ENCODE measurements around the gene CFI.

Gene CFI

DNA sequence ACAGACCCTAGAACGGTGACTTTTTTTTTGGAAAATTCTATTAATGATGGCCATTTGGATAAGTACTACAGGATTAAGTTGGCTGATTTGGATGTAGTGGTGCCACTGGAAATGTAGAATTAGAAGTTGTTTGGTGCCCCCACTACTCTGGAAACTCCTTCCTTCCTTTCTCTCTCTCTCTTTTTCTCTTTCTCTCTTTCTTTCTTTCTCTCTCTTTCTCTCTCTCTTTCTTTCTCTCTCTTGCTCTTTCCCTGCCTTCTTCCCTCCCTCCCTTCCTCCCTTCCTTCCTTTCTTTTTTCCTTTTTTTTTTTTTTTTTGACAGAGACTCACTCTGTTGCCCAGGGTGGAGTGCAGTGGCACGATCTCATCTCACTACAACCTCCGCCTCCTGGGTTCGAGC, 16.5 kb upstream of the CFI start:
- H3K4me1 ChIP-seq (ENCODE audit: control insufficient read depth, insufficient read depth, low read length): 0 out of 2 replicates have a peak, but pooled peaks cover 6% of the 10 kb centered on the region
- peaks cover 61% of the 10 kb centered on the region for H3K36me3 ChIP-seq (ENCODE audit: control insufficient read depth, insufficient read depth, low read length)
- H3K27ac ChIP-seq (ENCODE audit: low read depth, low read length): no peak overlapping the region
- no peak overlapping the region for H3K9ac ChIP-seq (ENCODE audit: low read length)
- no peaks in the 10 kb centered on the region for H3K27me3 ChIP-seq (ENCODE audit: control insufficient read depth, insufficient read depth, low read length)
- no peak overlapping the region for H3K4me3 ChIP-seq (ENCODE audit: low read depth, low read length)
- no peaks in the 10 kb centered on the region for H3K9me3 ChIP-seq (ENCODE audit: control insufficient read depth, insufficient read depth, low read depth, low read length)

- H3K27me3 ChIP-seq (ENCODE audit: control insufficient read depth, insufficient read depth, low read length): no peaks in the 10 kb centered on the region
- peak overlapping the region; percentile 83 for H3K4me3 ChIP-seq (ENCODE audit: low read depth, low read length)
- H3K27ac ChIP-seq (ENCODE audit: low read depth, low read length): no peak overlapping the region
- H3K4me1 ChIP-seq (ENCODE audit: control insufficient read depth, insufficient read depth, low read length): 0 out of 2 replicates have a peak, but pooled peaks cover 6% of the 10 kb centered on the region
- H3K9ac ChIP-seq (ENCODE audit: low read length): peak overlapping the region; percentile 93
- peaks cover 48% of the 10 kb centered on the region for H3K36me3 ChIP-seq (ENCODE audit: control insufficient read depth, insufficient read depth, low read length)
- H3K9me3 ChIP-seq (ENCODE audit: control insufficient read depth, insufficient read depth, low read depth, low read length): no peaks in the 10 kb centered on the region
Observed at GRCh38 chr4:109816894-109817293, 15.1 kb upstream of the CFI start.

DNA sequence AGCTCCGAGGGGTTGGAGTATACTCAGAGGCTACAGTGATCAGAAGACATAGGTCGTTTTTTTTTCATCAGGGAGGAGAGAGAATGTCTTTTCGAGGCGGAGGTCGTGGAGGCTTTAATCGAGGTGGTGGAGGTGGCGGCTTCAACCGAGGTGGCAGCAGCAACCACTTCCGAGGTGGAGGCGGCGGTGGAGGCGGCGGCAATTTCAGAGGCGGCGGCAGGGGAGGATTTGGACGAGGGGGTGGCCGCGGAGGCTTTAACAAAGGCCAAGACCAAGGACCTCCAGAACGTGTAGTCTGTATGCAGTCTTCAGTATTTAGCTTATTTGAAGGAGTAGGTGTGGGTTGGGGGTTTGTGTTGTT, 14.3 kb upstream of the CFI start:
- peak overlapping the region; percentile 83 for H3K27ac ChIP-seq (ENCODE audit: low read depth, low read length)
- H3K9ac ChIP-seq (ENCODE audit: low read length): peak overlapping the region; percentile 93
- H3K4me3 ChIP-seq (ENCODE audit: low read depth, low read length): peak overlapping the region; percentile 83
- peaks cover 8% of the 10 kb centered on the region for H3K4me1 ChIP-seq (ENCODE audit: control insufficient read depth, insufficient read depth, low read length)
- H3K36me3 ChIP-seq (ENCODE audit: control insufficient read depth, insufficient read depth, low read length): peaks cover 41% of the 10 kb centered on the region
- no peaks in the 10 kb centered on the region for H3K27me3 ChIP-seq (ENCODE audit: control insufficient read depth, insufficient read depth, low read length)
- no peaks in the 10 kb centered on the region for H3K9me3 ChIP-seq (ENCODE audit: control insufficient read depth, insufficient read depth, low read depth, low read length)

DNA sequence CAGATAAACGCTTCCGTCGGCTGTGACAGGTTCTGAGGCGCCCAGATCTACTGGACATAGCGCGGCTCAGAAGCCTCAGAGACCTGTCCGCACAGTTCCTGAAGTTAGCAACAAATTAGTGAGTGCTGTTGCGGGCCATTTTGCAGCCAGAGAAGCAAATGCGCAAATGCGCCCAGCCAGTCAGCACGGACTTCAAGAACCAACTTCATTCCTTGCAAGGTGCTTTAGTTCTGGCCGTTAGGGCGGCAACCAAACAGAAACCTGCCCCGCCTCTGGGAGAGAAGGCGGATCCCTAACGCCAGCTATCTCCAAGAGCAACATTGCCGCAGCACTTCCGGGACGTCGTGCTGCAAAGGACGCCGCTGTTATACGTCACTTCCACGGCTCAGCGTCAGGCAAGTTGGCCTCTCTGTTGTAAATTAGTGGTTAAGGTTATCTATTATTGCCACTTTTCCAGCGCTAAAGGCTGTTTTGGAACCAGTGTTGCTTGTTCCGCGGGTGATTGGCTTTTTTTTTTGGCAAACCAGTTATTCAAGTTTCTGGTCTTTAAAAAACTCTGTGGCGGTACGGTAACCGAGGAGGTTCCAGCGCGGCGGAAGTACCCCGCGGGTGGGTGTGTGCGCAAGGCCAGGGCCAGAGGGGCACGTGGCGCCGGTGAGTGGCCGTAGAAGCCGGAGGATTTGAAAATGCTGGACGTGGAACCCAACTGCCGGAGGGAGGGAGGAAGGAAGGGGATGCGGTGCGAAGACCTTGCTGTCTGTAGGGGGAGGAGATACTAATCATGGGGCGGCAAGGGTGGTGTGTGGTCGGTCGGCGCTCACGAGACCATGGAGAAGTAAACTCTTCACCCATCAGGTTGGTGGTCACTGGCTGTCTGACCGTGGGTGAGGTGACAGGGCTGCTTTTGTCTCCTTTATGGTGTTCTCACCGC, 13.6 kb upstream of the CFI start, which contains the start of gene GAR1:
Gene GAR1 (plus strand): TSS at position 612 of the 931 bp plus-strand sequence. CDS start 403 bp downstream, outside the sequence.
- Histone ChIP-seq H3K4me1 (ENCODE audit: control insufficient read depth, insufficient read depth, low read length) (peaks cover 14% of the 10 kb centered on the region), H3K9ac (ENCODE audit: low read length) (peak within 1 kb of the TSS; percentile 93), H3K27me3 (ENCODE audit: control insufficient read depth, insufficient read depth, low read length) (no peaks in the 10 kb centered on the region), H3K4me3 (ENCODE audit: low read depth, low read length) (peak within 1 kb of the TSS; percentile 83), H3K27ac (ENCODE audit: low read depth, low read length) (peak within 1 kb of the TSS; percentile 83), H3K36me3 (ENCODE audit: control insufficient read depth, insufficient read depth, low read length) (peaks cover 34% of the 10 kb centered on the region), H3K9me3 (ENCODE audit: control insufficient read depth, insufficient read depth, low read depth, low read length) (no peaks in the 10 kb centered on the region)

GRCh38 chr4:109811707-109812106, 9.9 kb upstream of the CFI start:
- Histone ChIP-seq H3K4me3 (ENCODE audit: low read depth, low read length) (no peak overlapping the region), H3K9ac (ENCODE audit: low read length) (no peak overlapping the region), H3K4me1 (ENCODE audit: control insufficient read depth, insufficient read depth, low read length) (peaks cover 16% of the 10 kb centered on the region), H3K27ac (ENCODE audit: low read depth, low read length) (no peak overlapping the region), H3K27me3 (ENCODE audit: control insufficient read depth, insufficient read depth, low read length) (no peaks in the 10 kb centered on the region), H3K36me3 (ENCODE audit: control insufficient read depth, insufficient read depth, low read length) (no peaks in the 10 kb centered on the region), H3K9me3 (ENCODE audit: control insufficient read depth, insufficient read depth, low read depth, low read length) (no peaks in the 10 kb centered on the region)

GRCh38 chr4:109810552-109811387, 9.0 kb upstream of the CFI start:
- no peaks in the 10 kb centered on the region for H3K9me3 ChIP-seq (ENCODE audit: control insufficient read depth, insufficient read depth, low read depth, low read length)
- H3K27ac ChIP-seq (ENCODE audit: low read depth, low read length): no peak overlapping the region
- H3K36me3 ChIP-seq (ENCODE audit: control insufficient read depth, insufficient read depth, low read length): no peaks in the 10 kb centered on the region
- peaks cover 14% of the 10 kb centered on the region for H3K4me1 ChIP-seq (ENCODE audit: control insufficient read depth, insufficient read depth, low read length)
- H3K9ac ChIP-seq (ENCODE audit: low read length): no peak overlapping the region
- no peaks in the 10 kb centered on the region for H3K27me3 ChIP-seq (ENCODE audit: control insufficient read depth, insufficient read depth, low read length)
- H3K4me3 ChIP-seq (ENCODE audit: low read depth, low read length): no peak overlapping the region

- Histone ChIP-seq H3K36me3 (ENCODE audit: control insufficient read depth, insufficient read depth, low read length) (no peaks in the 10 kb centered on the region), H3K27me3 (ENCODE audit: control insufficient read depth, insufficient read depth, low read length) (no peaks in the 10 kb centered on the region), H3K4me3 (ENCODE audit: low read depth, low read length) (no peak overlapping the region)
Observed at GRCh38 chr4:109809655-109810054, 7.9 kb upstream of the CFI start.

DNA sequence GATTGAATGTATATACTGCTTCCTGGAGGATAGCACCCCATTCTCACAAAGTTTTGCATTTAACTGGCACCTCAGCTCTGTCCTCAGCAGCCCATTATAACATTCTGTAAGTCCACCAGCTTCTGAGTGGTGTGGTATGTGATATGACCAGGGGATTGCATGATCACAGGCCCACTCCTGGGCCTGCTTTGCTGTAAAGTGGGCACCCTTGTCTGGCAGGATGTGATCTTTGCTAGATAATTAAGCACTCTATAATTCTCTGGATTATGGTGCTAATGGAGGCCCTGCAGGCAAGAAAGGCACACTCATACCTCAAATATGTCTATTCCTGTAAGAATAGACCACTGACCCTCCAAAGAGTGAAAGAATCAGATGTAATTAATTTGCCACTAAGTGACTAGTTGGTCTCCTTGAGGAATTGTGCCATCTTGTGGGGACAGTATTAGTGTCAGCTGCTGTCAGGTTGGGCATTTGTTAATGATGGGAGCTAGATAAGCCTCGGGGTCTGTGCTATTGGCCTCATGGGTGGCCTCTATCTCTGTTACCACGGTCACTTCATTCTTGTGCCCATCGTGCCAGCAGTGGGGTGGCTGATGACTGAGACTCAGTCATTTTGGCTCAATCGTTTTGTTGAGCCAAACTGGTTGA, 2.2 kb upstream of the CFI start:
- no peaks in the 10 kb centered on the region for H3K36me3 ChIP-seq (ENCODE audit: control insufficient read depth, insufficient read depth, low read length)
- H3K9me3 ChIP-seq (ENCODE audit: control insufficient read depth, insufficient read depth, low read depth, low read length): no peaks in the 10 kb centered on the region
- no peak overlapping the region for H3K4me3 ChIP-seq (ENCODE audit: low read depth, low read length)
- H3K27me3 ChIP-seq (ENCODE audit: control insufficient read depth, insufficient read depth, low read length): no peaks in the 10 kb centered on the region
- no peak overlapping the region for H3K27ac ChIP-seq (ENCODE audit: low read depth, low read length)
- H3K9ac ChIP-seq (ENCODE audit: low read length): no peak overlapping the region
- no peaks in the 10 kb centered on the region for H3K4me1 ChIP-seq (ENCODE audit: control insufficient read depth, insufficient read depth, low read length)

More at GRCh38 chr4:109809655-109810054, 7.9 kb upstream of the CFI start:
- Histone ChIP-seq H3K9ac (ENCODE audit: low read length) (no peak overlapping the region), H3K9me3 (ENCODE audit: control insufficient read depth, insufficient read depth, low read depth, low read length) (no peaks in the 10 kb centered on the region), H3K27ac (ENCODE audit: low read depth, low read length) (no peak overlapping the region), H3K4me1 (ENCODE audit: control insufficient read depth, insufficient read depth, low read length) (peaks cover 14% of the 10 kb centered on the region)

GRCh38 chr4:109801099-109801789, 555 bp downstream of the CFI start:
- Histone ChIP-seq H3K27ac (ENCODE audit: low read depth, low read length) (no peak overlapping the region), H3K4me3 (ENCODE audit: low read depth, low read length) (no peak overlapping the region), H3K9ac (ENCODE audit: low read length) (no peak overlapping the region), H3K36me3 (ENCODE audit: control insufficient read depth, insufficient read depth, low read length) (no peaks in the 10 kb centered on the region), H3K27me3 (ENCODE audit: control insufficient read depth, insufficient read depth, low read length) (no peaks in the 10 kb centered on the region), H3K4me1 (ENCODE audit: control insufficient read depth, insufficient read depth, low read length) (no peaks in the 10 kb centered on the region), H3K9me3 (ENCODE audit: control insufficient read depth, insufficient read depth, low read depth, low read length) (no peaks in the 10 kb centered on the region)

GRCh38 chr4:109798866-109799265, 2.9 kb downstream of the CFI start:
- no peaks in the 10 kb centered on the region for H3K9me3 ChIP-seq (ENCODE audit: control insufficient read depth, insufficient read depth, low read depth, low read length)
- H3K9ac ChIP-seq (ENCODE audit: low read length): no peak overlapping the region
- no peaks in the 10 kb centered on the region for H3K4me1 ChIP-seq (ENCODE audit: control insufficient read depth, insufficient read depth, low read length)
- H3K27ac ChIP-seq (ENCODE audit: low read depth, low read length): no peak overlapping the region
- H3K27me3 ChIP-seq (ENCODE audit: control insufficient read depth, insufficient read depth, low read length): no peaks in the 10 kb centered on the region
- H3K36me3 ChIP-seq (ENCODE audit: control insufficient read depth, insufficient read depth, low read length): no peaks in the 10 kb centered on the region
- H3K4me3 ChIP-seq (ENCODE audit: low read depth, low read length): no peak overlapping the region
